Upper lobe of right lung (tissue), 1 donor: Measurements from ENCODE around the gene LCT. TPM values are rescaled to one million over a fixed set of nuclear protein-coding genes. Genes with fewer than 3 reads are reported as not detected.
A peak's percentile ranks its signal among the peaks of the same experiment; 100 is the strongest.

Experiments
- ATAC-seq: fragments of 200-7000 bp; cut with Tn5 transposase; one replicate; pipeline ENCODE4 v1.9.1; 2020; ENCODE audit warnings: mild to moderate bottlenecking, moderate library complexity
- DNase-seq: peaks from one replicate; pipeline ENCODE4 v3.0.0-alpha.2; 2020
- H3K27ac ChIP-seq: fragments of 200-600 bp; one replicate; pipeline ENCODE4 v1.8.0; 2022
- H3K27me3 ChIP-seq: fragments of 200-600 bp; one replicate; pipeline ENCODE4 v1.8.0; 2022; ENCODE audit warnings: mild to moderate bottlenecking
- H3K36me3 ChIP-seq: fragments of 200-600 bp; one replicate; pipeline ENCODE4 v1.8.0; 2022
- H3K4me1 ChIP-seq: fragments of 200-600 bp; one replicate; pipeline ENCODE4 v1.8.0; 2022
- H3K4me3 ChIP-seq: fragments of 200-600 bp; one replicate; pipeline ENCODE4 v1.8.0; 2022; ENCODE audit warnings: mild to moderate bottlenecking
- H3K9me3 ChIP-seq: fragments of 200-600 bp; one replicate; pipeline ENCODE4 v1.8.0; 2022
- CTCF ChIP-seq: fragments of 200-600 bp; IDR thresholded peaks from one replicate; pipeline ENCODE4 v1.8.0; 2022; ENCODE audit warnings: antibody characterized with exemption
- intact Hi-C: fragments of 100-400 bp; cut with DNase I; formaldehyde crosslinking; loops from one replicate; pipeline ENCODE4 v1.11.0; 2022
- total RNA-seq: library from RNA; stranded (reverse); fragmentation: NEBNext Ultra II Directional; extraction: Animal tissue kit (Norgen Biotek cat#: 25700); gene quantifications from one replicate; pipeline ENCODE4 v1.2.1, GENCODE V29; 2021
- donor health status: DM: no; HTN: yes; CAD: no; lungs with severe emphysema.

LCT gene
- total RNA-seq, 1 donor from 2014 or later = not detected

- H3K9me3 ChIP-seq = no peaks in the 10 kb centered on the region
- peak; percentile 15 for TF ChIP-seq CTCF
- DNase-seq (no peak), ATAC-seq (no peak)
- no peaks in the 10 kb centered on the region for H3K27me3 ChIP-seq
- intact Hi-C loops = no loop called here
- peaks cover 23% of the 10 kb centered on the region for H3K4me1 ChIP-seq
- no peak overlapping the region for H3K27ac ChIP-seq
- no peak overlapping the region for H3K4me3 ChIP-seq
- peaks cover 26% of the 10 kb centered on the region for H3K36me3 ChIP-seq
Measured at GRCh38 chr2:135744760-135745314, 92.1 kb downstream of the LCT start.

GRCh38 chr2:135743860-135744259 is 93.1 kb downstream of the LCT start:
- Histone ChIP-seq H3K4me1 (peaks cover 23% of the 10 kb centered on the region), H3K27me3 (no peaks in the 10 kb centered on the region), H3K9me3 (no peaks in the 10 kb centered on the region), H3K4me3 (peak overlapping the region; percentile 99), H3K36me3 (peaks cover 17% of the 10 kb centered on the region), H3K27ac (no peak overlapping the region)
- ATAC-seq (no peak), DNase-seq (no peak)
- no peak for TF ChIP-seq CTCF
- intact Hi-C loops = no loop called here

DNA sequence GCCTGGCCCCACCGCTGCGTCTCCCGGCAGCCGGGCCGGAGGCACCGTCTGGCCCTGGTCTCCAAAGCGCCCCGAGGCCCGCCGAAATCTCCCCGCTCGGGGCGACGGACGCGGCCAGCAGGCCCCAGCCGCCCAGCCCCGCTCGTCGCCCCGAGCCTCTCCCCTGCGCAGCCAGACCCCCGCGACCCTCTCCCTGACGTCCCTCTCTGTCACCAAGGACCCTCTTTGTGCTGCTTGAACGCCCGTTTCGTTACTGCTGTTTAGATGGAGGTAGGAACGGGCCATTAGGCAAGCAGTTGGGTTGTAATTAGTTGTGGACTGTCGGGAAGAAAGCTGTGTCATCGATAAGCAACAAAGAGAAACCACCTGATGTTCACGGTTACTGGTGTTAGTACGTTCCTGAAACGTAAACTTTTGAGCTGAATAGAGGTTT is 94.6 kb downstream of the LCT start:
- no peaks in the 10 kb centered on the region for H3K9me3 ChIP-seq
- ATAC-seq (peak; percentile 43), DNase-seq (peak; percentile 80)
- intact Hi-C loops = no loop called here
- no peaks in the 10 kb centered on the region for H3K27me3 ChIP-seq
- TF ChIP-seq CTCF = no peak
- H3K4me1 ChIP-seq = peaks cover 23% of the 10 kb centered on the region
- peak overlapping the region; percentile 99 for H3K27ac ChIP-seq
- H3K36me3 ChIP-seq = peaks cover 1% of the 10 kb centered on the region
- peak overlapping the region; percentile 99 for H3K4me3 ChIP-seq

GRCh38 chr2:135741395-135742324 is 95.3 kb downstream of the LCT start, which contains the start of gene UBXN4:
Gene UBXN4 (plus strand): TSS chr2:135741855. CDS start chr2:135741930, 75 bp downstream.
- Histone ChIP-seq H3K4me1 (peaks cover 23% of the 10 kb centered on the region), H3K4me3 (peak within 1 kb of the TSS; percentile 99), H3K36me3 (no peaks in the 10 kb centered on the region), H3K27ac (peak within 1 kb of the TSS; percentile 99), H3K27me3 (no peaks in the 10 kb centered on the region), H3K9me3 (no peaks in the 10 kb centered on the region)
- ATAC-seq (peak; percentile 98), DNase-seq (peak; percentile 99)
- intact Hi-C loops = no loop called here
- TF ChIP-seq CTCF = peak; percentile 52

GRCh38 chr2:135741043-135741394 is 96.0 kb downstream of the LCT start:
- no peak for ATAC-seq
- intact Hi-C loops = no loop called here
- H3K27ac ChIP-seq = peak overlapping the region; percentile 99

More at GRCh38 chr2:135741043-135741394, 96.0 kb downstream of the LCT start:
- DNase-seq = no peak
- Histone ChIP-seq H3K4me1 (peaks cover 23% of the 10 kb centered on the region), H3K36me3 (no peaks in the 10 kb centered on the region), H3K9me3 (no peaks in the 10 kb centered on the region), H3K27me3 (no peaks in the 10 kb centered on the region), H3K4me3 (no peak overlapping the region)
- no peak for TF ChIP-seq CTCF
